SK-N-SH treated with all-trans-retinoic acid at 6 μM for 48 hours (cell line): ENCODE results near the gene UBE2V1.

Source experiments
- ATAC-seq: fragments of 200-7000 bp; cut with Tn5 transposase; 3 replicates; pipeline ENCODE4 v1.9.1; 2020; ENCODE audit warnings: mild to moderate bottlenecking, moderate library complexity
- ARNTL ChIP-seq: fragments of 450-650 bp; formaldehyde crosslinking; IDR thresholded peaks from 2 replicates; pipeline ENCODE4 v1.5.0; 2020; ENCODE audit warnings: low read depth, mild to moderate bottlenecking, moderate library complexity, borderline replicate concordance
- BACH2 ChIP-seq: fragments of 250-450 bp; sonication (Bioruptor Pico); IDR thresholded peaks from 2 replicates; pipeline ENCODE4 v1.9.0; 2021; ENCODE audit warnings: mild to moderate bottlenecking, borderline replicate concordance
- CSDC2 ChIP-seq: fragments of 250-450 bp; sonication (Bioruptor Pico); IDR thresholded peaks from 2 replicates; pipeline ENCODE4 v1.5.0; 2020; ENCODE audit warnings: mild to moderate bottlenecking, moderate library complexity
- CSRNP3 ChIP-seq: fragments of 250-450 bp; sonication (Bioruptor Pico); IDR thresholded peaks from 2 replicates; pipeline ENCODE4 v1.5.1; 2021; ENCODE audit warnings: mild to moderate bottlenecking, moderate library complexity
- GLIS3 ChIP-seq: fragments of 250-450 bp; sonication (Bioruptor Pico); IDR thresholded peaks from 2 replicates; pipeline ENCODE4 v1.5.0; 2020; ENCODE audit warnings: mild to moderate bottlenecking, moderate library complexity
- ISL1 ChIP-seq: fragments of 250-450 bp; sonication (Bioruptor Pico); IDR thresholded peaks from 2 replicates; pipeline ENCODE4 v2.1.2; 2022; ENCODE audit warnings: mild to moderate bottlenecking, moderate library complexity
- OSR1 ChIP-seq: fragments of 250-450 bp; sonication (Bioruptor Pico); IDR thresholded peaks from 2 replicates; pipeline ENCODE4 v1.8.0; 2022; ENCODE audit warnings: moderate library complexity, mild to moderate bottlenecking, inconsistent platforms
- PATZ1 ChIP-seq: fragments of 250-450 bp; sonication (Bioruptor Pico); IDR thresholded peaks from 2 replicates; pipeline ENCODE4 v1.8.0; 2020; ENCODE audit warnings: mild to moderate bottlenecking, moderate library complexity, borderline replicate concordance
- PPARA ChIP-seq: fragments of 250-450 bp; sonication (Bioruptor Pico); IDR thresholded peaks from 2 replicates; pipeline ENCODE4 v1.5.0; 2020; ENCODE audit warnings: mild to moderate bottlenecking, borderline replicate concordance
- RARB ChIP-seq: fragments of 250-450 bp; sonication (Bioruptor Pico); IDR thresholded peaks from 2 replicates; pipeline ENCODE4 v1.8.0; 2021; ENCODE audit warnings: mild to moderate bottlenecking, moderate library complexity
- SNAI2 ChIP-seq: fragments of 250-450 bp; sonication (Bioruptor Pico); IDR thresholded peaks from 2 replicates; pipeline ENCODE4 v1.5.0; 2020; ENCODE audit warnings: mild to moderate bottlenecking, moderate library complexity
- TCF4 ChIP-seq: fragments of 250-450 bp; sonication (Bioruptor Pico); IDR thresholded peaks from 2 replicates; pipeline ENCODE4 v1.8.0; 2021; ENCODE audit warnings: mild to moderate bottlenecking, moderate library complexity, borderline replicate concordance
- TOX ChIP-seq: fragments of 250-450 bp; sonication (Bioruptor Pico); IDR thresholded peaks from 2 replicates; pipeline ENCODE4 v1.8.0; 2021; ENCODE audit warnings: mild to moderate bottlenecking, moderate library complexity, borderline replicate concordance
- ZC3H10 ChIP-seq: fragments of 250-450 bp; sonication (Bioruptor Pico); IDR thresholded peaks from 2 replicates; pipeline ENCODE4 v1.5.1; 2021; ENCODE audit warnings: mild to moderate bottlenecking, moderate library complexity
- ZFP3 ChIP-seq: fragments of 250-450 bp; sonication (Bioruptor Pico); IDR thresholded peaks from 2 replicates; pipeline ENCODE4 v1.5.0; 2020; ENCODE audit warnings: mild to moderate bottlenecking, moderate library complexity
- ZFP30 ChIP-seq: fragments of 450-650 bp; formaldehyde crosslinking; IDR thresholded peaks from 2 replicates; pipeline ENCODE4 v1.5.0; 2022; ENCODE audit warnings: mild to moderate bottlenecking, moderate library complexity
- ZNF565 ChIP-seq: fragments of 450-650 bp; formaldehyde crosslinking; conservative IDR thresholded peaks from 2 replicates; pipeline ENCODE4 v1.5.0; 2020; ENCODE audit warnings: low read depth, mild to moderate bottlenecking, moderate library complexity
- ZNF70 ChIP-seq: fragments of 450-650 bp; formaldehyde crosslinking; IDR thresholded peaks from 2 replicates; pipeline ENCODE4 v1.5.0; 2020; ENCODE audit warnings: mild to moderate bottlenecking, moderate library complexity
- ZNF8 ChIP-seq: fragments of 450-650 bp; formaldehyde crosslinking; IDR thresholded peaks from 2 replicates; pipeline ENCODE4 v1.5.0; 2020; ENCODE audit warnings: mild to moderate bottlenecking, moderate library complexity
- TF ChIP-seq, protein P1 (sequence below): fragments of 250-450 bp; sonication (Bioruptor Pico); IDR thresholded peaks from 2 replicates; pipeline ENCODE4 v1.5.0; 2020; ENCODE audit warnings: mild to moderate bottlenecking, moderate library complexity
- TF ChIP-seq, protein P2 (sequence below): fragments of 250-450 bp; sonication (Bioruptor Pico); IDR thresholded peaks from 2 replicates; pipeline ENCODE4 v1.8.0; 2021; ENCODE audit warnings: low read depth, mild to moderate bottlenecking, moderate library complexity, borderline replicate concordance

The UBE2V1 gene

DNA sequence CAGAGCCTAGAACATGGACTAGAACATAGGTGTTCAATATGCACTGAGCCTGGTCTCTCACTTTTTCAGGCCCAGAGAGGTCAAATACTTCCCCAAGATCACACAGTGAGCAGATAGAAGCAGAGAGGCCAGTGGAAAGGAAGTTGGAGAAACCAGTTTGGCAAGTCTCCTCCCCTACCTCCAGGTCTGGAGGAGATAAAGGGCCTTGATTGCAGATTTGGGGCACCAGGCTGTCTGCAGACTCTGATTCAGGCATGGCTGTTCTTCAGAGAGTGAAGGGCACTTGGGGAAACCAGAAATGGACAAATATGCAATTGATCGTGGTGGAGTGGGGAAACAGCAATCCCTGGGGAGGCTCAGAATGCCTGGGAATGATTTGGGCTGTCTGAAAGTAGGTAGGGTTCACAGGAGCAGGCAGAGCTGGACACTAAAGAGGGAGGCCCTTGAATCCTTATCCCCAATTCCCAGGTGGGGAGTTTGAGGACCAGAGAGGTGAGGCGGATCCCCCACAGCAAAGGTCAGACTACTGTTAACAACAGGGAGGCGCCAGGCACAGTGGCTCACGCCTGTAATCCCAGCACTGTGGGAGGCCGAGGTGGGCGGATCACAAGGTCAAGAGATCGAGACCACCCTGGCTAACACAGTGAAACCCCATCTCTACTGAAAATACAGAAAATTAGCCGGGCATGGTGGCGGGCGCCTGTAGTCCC lies 38.2 kb upstream of the UBE2V1 start:
- ATAC-seq = no peak
- no peak for TF ChIP-seq ISL1 (CRISPR knock-in tag)
- no peak for TF ChIP-seq ZNF70 (CRISPR knock-in tag)
- TF ChIP-seq GLIS3 (CRISPR knock-in tag) = no peak
- no peak for TF ChIP-seq RARB (CRISPR knock-in tag)
- no peak for TF ChIP-seq CSDC2 (CRISPR knock-in tag)
- TF ChIP-seq PPARA = no peak
- TF ChIP-seq ZNF565 (CRISPR knock-in tag) = no peak
- TF ChIP-seq ZFP30 (CRISPR knock-in tag) = no peak
- TF ChIP-seq PATZ1 = no peak
- no peak for TF ChIP-seq TCF4 (CRISPR knock-in tag)
- TF ChIP-seq ARNTL (CRISPR knock-in tag) = no peak
- TF ChIP-seq CSRNP3 (CRISPR knock-in tag) = no peak
- TF ChIP-seq, protein P1, sequence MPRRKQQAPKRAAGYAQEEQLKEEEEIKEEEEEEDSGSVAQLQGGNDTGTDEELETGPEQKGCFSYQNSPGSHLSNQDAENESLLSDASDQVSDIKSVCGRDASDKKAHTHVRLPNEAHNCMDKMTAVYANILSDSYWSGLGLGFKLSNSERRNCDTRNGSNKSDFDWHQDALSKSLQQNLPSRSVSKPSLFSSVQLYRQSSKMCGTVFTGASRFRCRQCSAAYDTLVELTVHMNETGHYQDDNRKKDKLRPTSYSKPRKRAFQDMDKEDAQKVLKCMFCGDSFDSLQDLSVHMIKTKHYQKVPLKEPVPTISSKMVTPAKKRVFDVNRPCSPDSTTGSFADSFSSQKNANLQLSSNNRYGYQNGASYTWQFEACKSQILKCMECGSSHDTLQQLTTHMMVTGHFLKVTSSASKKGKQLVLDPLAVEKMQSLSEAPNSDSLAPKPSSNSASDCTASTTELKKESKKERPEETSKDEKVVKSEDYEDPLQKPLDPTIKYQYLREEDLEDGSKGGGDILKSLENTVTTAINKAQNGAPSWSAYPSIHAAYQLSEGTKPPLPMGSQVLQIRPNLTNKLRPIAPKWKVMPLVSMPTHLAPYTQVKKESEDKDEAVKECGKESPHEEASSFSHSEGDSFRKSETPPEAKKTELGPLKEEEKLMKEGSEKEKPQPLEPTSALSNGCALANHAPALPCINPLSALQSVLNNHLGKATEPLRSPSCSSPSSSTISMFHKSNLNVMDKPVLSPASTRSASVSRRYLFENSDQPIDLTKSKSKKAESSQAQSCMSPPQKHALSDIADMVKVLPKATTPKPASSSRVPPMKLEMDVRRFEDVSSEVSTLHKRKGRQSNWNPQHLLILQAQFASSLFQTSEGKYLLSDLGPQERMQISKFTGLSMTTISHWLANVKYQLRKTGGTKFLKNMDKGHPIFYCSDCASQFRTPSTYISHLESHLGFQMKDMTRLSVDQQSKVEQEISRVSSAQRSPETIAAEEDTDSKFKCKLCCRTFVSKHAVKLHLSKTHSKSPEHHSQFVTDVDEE (CRISPR knock-in tag) = no peak
- TF ChIP-seq, protein P2, sequence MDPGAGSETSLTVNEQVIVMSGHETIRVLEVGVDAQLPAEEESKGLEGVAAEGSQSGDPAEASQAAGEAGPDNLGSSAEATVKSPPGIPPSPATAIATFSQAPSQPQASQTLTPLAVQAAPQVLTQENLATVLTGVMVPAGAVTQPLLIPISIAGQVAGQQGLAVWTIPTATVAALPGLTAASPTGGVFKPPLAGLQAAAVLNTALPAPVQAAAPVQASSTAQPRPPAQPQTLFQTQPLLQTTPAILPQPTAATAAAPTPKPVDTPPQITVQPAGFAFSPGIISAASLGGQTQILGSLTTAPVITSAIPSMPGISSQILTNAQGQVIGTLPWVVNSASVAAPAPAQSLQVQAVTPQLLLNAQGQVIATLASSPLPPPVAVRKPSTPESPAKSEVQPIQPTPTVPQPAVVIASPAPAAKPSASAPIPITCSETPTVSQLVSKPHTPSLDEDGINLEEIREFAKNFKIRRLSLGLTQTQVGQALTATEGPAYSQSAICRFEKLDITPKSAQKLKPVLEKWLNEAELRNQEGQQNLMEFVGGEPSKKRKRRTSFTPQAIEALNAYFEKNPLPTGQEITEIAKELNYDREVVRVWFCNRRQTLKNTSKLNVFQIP (CRISPR knock-in tag) = no peak

DNA sequence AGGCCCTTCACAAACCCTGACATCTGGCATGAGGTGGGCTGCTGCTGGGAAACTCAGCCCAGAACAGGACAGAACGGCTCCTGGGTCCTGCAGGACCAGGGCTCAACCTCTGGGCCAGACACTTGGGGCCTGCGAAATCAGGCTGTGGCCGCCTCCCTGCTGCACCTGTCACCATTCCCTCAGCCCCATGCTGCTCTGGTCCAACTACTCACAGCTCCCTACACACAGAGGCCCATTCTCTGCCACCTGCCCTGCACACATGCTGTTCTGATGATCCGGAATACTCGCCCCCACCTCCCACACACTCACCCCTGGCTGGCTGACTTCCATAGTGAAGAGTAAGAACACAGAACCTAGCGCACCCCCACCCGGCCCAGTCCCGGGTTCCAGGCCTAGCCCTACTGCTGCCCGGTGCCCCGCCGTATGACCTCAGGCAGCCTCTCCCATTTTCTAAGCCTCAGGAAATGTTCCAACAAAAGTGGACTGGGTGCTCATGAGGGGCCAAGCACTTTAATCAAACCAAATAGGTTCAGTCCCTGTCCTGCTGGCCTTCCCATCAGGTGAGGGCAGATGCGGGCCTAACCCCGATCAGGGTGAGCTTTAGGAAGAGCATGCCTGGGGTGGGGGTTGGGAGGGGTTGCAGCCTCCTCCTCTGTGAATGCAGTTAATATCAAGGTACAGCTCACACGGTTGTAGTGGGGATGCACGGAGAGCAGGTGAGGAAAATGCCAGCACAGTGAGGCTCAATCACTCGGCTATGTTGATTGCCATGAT lies 36.7 kb upstream of the UBE2V1 start:
- ATAC-seq = no peak

More for the DNA sequence above, 36.7 kb upstream of the UBE2V1 start:
- no peak for TF ChIP-seq CSDC2 (CRISPR knock-in tag)
- TF ChIP-seq CSRNP3 (CRISPR knock-in tag) = no peak
- TF ChIP-seq BACH2 (CRISPR knock-in tag) = no peak
- TF ChIP-seq SNAI2 = no peak
- TF ChIP-seq ARNTL (CRISPR knock-in tag) = no peak
- TF ChIP-seq OSR1 = no peak
- no peak for TF ChIP-seq ZFP30 (CRISPR knock-in tag)
- TF ChIP-seq ZC3H10 (CRISPR knock-in tag) = no peak
- no peak for TF ChIP-seq PATZ1
- TF ChIP-seq TCF4 (CRISPR knock-in tag) = no peak
- TF ChIP-seq GLIS3 (CRISPR knock-in tag) = no peak
- TF ChIP-seq ZNF8 = no peak
- TF ChIP-seq ZNF70 (CRISPR knock-in tag) = no peak
- no peak for TF ChIP-seq RARB (CRISPR knock-in tag)
- TF ChIP-seq ISL1 (CRISPR knock-in tag) = no peak
- TF ChIP-seq TOX (CRISPR knock-in tag) = no peak
- no peak for TF ChIP-seq ZNF565 (CRISPR knock-in tag)
- TF ChIP-seq ZFP3 (CRISPR knock-in tag) = no peak
- TF ChIP-seq PPARA = no peak
- TF ChIP-seq, all 23 proteins: peak for 0
